ENCODE data around the gene LOXL4.

DNA sequence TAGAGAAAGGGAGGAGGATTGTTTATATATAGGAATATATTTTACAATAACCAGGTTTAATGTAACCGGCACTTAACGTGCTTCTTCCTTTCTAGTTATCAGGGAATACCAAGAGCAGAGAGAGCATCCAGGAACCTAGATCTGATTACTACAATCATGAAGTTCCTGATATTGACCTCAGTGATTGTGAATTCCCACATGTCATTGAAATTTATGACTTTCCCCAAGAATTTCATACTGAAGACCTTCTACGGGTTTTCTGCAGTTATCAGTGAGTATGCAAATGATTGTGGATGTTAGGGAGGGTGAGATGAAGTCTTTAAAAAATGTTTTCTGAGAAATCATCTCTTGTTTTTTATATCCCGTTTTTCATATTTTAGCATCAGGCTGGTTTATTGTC, 36.6 kb downstream of the LOXL4 start:
- TF ChIP-seq, protein P1, sequence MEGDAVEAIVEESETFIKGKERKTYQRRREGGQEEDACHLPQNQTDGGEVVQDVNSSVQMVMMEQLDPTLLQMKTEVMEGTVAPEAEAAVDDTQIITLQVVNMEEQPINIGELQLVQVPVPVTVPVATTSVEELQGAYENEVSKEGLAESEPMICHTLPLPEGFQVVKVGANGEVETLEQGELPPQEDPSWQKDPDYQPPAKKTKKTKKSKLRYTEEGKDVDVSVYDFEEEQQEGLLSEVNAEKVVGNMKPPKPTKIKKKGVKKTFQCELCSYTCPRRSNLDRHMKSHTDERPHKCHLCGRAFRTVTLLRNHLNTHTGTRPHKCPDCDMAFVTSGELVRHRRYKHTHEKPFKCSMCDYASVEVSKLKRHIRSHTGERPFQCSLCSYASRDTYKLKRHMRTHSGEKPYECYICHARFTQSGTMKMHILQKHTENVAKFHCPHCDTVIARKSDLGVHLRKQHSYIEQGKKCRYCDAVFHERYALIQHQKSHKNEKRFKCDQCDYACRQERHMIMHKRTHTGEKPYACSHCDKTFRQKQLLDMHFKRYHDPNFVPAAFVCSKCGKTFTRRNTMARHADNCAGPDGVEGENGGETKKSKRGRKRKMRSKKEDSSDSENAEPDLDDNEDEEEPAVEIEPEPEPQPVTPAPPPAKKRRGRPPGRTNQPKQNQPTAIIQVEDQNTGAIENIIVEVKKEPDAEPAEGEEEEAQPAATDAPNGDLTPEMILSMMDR (IDR thresholded peaks at IDR 0.05), result no peak
- no peak for TF ChIP-seq POLR2A (IDR thresholded peaks at IDR 0.05)
- no peak for TF ChIP-seq EP300 (IDR thresholded peaks at IDR 0.05)
